Choroid plexus epithelial cell (primary cell): Measurements from ENCODE around the gene COL15A1.

ENCODE experiments used
- DNase-seq: peaks from one replicate; pipeline ENCODE4 v3.0.0-alpha.2; 2010; ENCODE audit warnings: low read depth
- H3K4me3 ChIP-seq: 2 replicates; pipeline ENCODE4 v1.5.1; 2011; ENCODE audit warnings: low read depth, mild to moderate bottlenecking, control low read depth, low read length, moderate library complexity
- TF ChIP-seq, protein P1 (sequence below): conservative IDR thresholded peaks from 2 replicates; pipeline ENCODE4 v1.5.1; 2011; ENCODE audit warnings: low read depth, mild to moderate bottlenecking, control low read depth, inconsistent platforms, low read length, moderate library complexity

Gene COL15A1

DNA sequence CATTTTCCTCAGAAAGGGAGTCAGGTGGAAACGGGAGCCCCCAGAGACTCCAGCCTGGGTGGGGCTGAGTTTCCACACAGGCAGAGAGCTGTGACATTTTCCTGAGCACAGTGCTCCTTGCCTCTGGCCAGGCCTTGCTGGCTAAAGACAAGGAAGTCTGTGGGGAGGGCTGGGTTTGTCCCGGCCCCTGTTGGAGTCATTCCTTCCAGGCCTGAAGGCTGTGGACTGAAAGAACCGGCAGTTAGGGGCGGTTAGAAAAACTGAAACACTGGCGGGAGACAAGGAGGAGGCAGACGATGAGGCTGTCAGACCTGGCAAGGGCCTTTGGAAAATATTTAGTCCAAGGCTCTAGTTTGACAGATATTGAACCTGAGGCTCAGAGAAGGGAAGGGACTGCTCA is 29.9 kb downstream of the COL15A1 start:
- no peak for DNase-seq
- no peak overlapping the region for H3K4me3 ChIP-seq
- TF ChIP-seq, protein P1, sequence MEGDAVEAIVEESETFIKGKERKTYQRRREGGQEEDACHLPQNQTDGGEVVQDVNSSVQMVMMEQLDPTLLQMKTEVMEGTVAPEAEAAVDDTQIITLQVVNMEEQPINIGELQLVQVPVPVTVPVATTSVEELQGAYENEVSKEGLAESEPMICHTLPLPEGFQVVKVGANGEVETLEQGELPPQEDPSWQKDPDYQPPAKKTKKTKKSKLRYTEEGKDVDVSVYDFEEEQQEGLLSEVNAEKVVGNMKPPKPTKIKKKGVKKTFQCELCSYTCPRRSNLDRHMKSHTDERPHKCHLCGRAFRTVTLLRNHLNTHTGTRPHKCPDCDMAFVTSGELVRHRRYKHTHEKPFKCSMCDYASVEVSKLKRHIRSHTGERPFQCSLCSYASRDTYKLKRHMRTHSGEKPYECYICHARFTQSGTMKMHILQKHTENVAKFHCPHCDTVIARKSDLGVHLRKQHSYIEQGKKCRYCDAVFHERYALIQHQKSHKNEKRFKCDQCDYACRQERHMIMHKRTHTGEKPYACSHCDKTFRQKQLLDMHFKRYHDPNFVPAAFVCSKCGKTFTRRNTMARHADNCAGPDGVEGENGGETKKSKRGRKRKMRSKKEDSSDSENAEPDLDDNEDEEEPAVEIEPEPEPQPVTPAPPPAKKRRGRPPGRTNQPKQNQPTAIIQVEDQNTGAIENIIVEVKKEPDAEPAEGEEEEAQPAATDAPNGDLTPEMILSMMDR = no peak

DNA sequence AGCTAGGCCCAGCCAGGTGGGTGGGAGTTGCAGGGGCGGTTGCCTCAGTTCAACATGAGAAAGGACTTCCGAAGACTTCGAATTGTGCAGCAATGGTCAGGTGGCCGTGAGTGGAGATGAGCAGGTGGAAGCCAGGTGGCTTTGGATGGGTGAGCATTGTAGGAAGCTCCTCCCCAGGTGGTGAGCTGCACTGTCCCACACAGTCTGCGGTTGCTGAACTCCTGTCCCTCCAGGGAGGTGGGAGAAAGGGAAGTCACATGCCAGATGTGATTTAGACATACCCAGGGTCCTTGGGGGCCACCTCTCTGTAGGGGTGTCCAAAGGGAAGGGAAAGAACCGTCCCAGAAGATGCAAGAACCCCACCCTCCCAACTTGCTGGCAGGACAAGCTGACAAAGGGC is 30.4 kb downstream of the COL15A1 start:
- H3K4me3 ChIP-seq = no peak overlapping the region
- TF ChIP-seq, protein P1 = no peak
- DNase-seq = no peak

DNA sequence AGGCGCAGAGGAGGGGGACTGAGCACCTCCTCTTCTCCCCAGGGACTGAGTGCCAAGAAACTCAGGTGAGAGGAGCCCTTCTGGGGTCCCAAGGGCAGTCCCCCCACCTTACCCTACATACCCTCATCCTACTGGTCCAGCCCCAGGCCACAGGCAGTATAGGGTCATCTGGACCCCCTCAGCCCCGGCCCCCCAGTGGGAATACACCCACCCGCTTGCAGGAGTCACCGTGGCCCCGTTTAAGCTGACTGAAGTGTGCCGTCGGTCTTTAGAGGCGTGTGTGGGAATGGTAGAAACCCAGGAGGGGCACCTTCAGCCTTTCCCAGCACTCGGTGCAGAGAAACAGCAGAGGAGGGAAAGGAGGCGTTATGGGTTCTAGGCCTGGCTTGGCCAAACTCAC is 30.8 kb downstream of the COL15A1 start:
- TF ChIP-seq, protein P1 = no peak
- no peak overlapping the region for H3K4me3 ChIP-seq
- DNase-seq = no peak

DNA sequence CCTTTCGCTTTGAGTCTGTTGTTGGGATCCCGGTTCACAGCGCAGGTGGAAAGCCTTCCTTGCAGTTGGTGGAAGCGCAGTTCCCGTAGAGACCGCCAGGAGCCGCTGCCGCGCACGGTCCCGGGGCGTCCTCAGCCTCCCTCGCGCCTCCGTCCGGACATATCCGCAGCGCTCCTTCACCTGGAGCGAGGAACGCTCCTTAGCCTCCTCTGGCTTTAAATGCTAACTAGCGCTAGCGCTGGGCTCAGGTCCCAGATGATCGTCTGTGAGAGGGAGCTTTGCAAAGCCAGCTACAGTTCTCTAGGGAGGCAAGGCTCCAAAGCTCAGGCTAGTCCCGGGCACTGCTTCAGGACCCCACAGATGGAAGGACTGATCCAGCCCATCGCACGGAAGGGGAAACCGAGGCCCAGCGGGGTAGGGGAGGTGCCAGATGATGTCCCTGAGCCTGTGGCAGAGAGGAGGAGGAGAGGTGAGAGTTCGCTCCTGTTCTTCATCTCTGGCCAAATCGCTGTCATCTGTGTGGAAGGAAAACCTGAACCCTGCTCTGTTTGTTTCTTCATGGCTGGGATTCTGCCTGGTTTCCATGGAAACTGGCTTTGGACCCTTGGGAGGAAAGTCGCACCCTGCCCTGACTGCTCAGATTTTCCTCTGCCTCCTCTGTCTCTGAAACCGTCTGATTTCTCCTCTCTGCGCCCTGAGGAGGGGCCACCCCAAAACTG is 31.4 kb downstream of the COL15A1 start:
- peak; percentile 77 for DNase-seq
- H3K4me3 ChIP-seq = peak overlapping the region; percentile 9
- TF ChIP-seq, protein P1 = peak; percentile 97

DNA sequence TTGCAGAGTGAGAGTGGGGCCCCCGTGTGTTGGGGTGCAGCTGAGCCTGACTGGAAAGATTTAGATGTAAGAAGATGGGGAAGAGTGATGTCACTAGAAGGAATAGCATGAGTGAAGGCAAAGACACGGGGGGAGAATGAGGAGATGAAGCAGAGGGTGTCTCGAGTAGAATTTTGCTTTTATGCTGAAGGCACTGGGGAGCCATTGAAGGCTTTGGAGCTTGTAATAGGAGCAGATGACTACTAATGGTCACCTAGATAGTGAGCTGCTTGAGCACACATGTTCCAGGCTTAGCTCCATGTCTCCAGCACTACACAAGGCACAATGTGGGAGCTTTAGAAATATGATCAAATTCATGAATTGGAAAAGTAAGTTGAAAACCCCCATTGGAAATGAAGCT is 32.1 kb downstream of the COL15A1 start:
- no peak for DNase-seq
- no peak overlapping the region for H3K4me3 ChIP-seq
- TF ChIP-seq, protein P1 = no peak

DNA sequence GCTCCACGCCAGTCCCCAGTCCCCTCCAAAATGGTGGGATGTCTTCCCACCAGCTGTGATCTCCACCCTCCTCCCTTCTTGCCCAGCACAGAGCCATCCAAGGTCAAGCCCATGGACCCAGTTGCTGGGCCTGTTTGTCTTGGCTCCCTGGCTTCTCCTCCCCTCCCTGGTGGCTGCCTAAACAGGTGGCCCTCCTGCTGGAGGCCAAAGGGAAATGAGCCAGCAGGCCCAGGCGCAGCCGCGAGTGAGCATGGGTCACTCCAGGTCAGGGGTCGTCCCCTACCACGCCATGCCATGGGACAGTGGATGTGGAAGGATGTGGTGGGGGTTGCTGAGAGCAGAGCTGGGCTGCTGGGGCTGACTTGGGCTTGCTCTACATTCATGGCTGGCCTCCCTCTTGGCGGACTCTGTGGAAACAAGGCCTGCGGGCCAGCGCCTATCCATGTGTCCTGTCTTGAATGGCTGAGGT is 33.6 kb downstream of the COL15A1 start:
- H3K4me3 ChIP-seq = no peak overlapping the region
- DNase-seq = no peak
- TF ChIP-seq, protein P1 = no peak

DNA sequence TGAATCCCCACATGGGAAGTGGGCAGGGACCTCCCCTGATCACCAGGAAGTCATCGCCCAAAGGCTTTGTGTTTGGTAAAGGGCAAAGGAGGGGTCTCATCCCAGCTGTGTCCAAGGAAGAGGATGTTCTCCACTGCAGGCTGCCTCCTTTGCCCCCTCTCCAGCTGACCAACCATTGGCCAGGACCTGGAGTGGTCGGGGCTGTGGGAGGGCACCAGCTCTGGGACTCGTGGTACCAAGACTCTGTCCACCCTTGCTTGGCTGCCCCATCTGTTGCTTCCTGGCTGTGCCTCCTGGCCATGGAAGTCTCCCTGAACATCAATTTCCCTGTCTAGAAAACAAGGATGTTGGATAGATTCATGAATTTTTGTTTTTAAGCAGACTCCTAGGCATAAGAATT is 34.1 kb downstream of the COL15A1 start:
- DNase-seq = no peak
- H3K4me3 ChIP-seq = no peak overlapping the region
- TF ChIP-seq, protein P1 = no peak
